ENCODE data around the gene DCLRE1A. TPM values are rescaled to one million over a fixed set of nuclear protein-coding genes. Genes with fewer than 3 reads are reported as not detected.

The DCLRE1A gene
- total and polyA plus RNA-seq, 2 donors (not counting 1 experiment from before 2014, with no cell fraction given), result 1.4 to 2.4 TPM

DNA sequence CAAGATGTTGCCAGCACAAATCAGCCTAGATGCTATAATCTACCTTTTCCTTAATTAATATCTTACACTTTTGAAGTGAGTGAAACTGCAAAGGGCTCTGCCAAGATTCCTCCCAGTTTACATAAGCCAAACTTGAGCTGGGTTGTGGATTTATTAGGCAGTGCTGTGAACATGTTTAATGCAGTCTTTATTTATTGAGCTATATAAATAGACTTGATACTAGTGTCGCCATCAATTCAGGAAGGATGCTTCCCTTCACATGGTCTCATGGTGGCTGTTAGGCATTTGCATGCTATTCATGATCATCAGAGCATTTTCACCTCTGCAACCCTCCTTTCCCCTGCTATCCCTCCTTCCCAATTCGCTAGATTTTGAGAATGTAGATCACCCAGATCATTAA lies 62.2 kb downstream of the DCLRE1A start:
- no peaks in the 10 kb centered on the region for H3K79me2 ChIP-seq (ENCODE audit: control insufficient read depth, insufficient read depth, low read length)
- H3K4me3 ChIP-seq (ENCODE audit: control extremely low read depth in 1 of 5, extremely low read depth in 1 of 5, insufficient read depth in 1 of 5, low read depth in 2 of 5, low read length in 4 of 5), result no peak overlapping the region
- no peak overlapping the region for H3K27ac Mint-ChIP-seq
- H3K9me3 Mint-ChIP-seq (ENCODE audit: insufficient read depth), result no peaks in the 10 kb centered on the region
- TF ChIP-seq EZH2 (IDR thresholded peaks at IDR 0.05; ENCODE audit: borderline replicate concordance, insufficient read depth, low read depth, low read length, poor library complexity, severe bottlenecking), result no peak
- no peak for TF ChIP-seq CTCF (IDR thresholded peaks at IDR 0.05)
- no peak overlapping the region for H3K9ac ChIP-seq (ENCODE audit: low read length)
- no peaks in the 10 kb centered on the region for H4K20me1 ChIP-seq (ENCODE audit: control insufficient read depth, insufficient read depth, low read length, poor library complexity, severe bottlenecking)
- H2AFZ ChIP-seq (ENCODE audit: insufficient read depth, low read depth, low read length, poor library complexity, severe bottlenecking), result no peak overlapping the region
- no peaks in the 10 kb centered on the region for H3K9me3 ChIP-seq (ENCODE audit: control extremely low read depth in 1 of 3, control insufficient read depth in 2 of 3, insufficient read depth in 1 of 3, low read length in 2 of 3)
- H3K4me3 Mint-ChIP-seq, result no peak overlapping the region
- POLR2A ChIA-PET, result no interaction called here
- no peaks in the 10 kb centered on the region for H3K4me1 Mint-ChIP-seq
- no peak for ATAC-seq (ENCODE audit: low read depth)
- no peak overlapping the region for H3K27ac ChIP-seq (ENCODE audit: low read length in 2 of 2)
- H3K4me1 ChIP-seq (ENCODE audit: control insufficient read depth in 2 of 2, insufficient read depth in 2 of 2, low read length in 2 of 2), result no peaks in the 10 kb centered on the region
- intact Hi-C loops (cut with micrococcal nuclease), result loop anchor here (10.0 kb wide), 1 partner anchor 1333 kb away; no protein-coding TSS in a partner anchor
- DNase-seq, result no peak
- H3K27me3 ChIP-seq (replicated peaks in 1 of 4; ENCODE audit: control extremely low read depth in 1 of 4, control insufficient read depth in 3 of 4, insufficient read depth in 4 of 4, low read length in 3 of 4), result peaks cover 0 to 9% (median 1%) of the 10 kb centered on the region in 4 experiments
- CTCF ChIA-PET, result interaction anchor here (1.3 to 1.6 kb wide), 3 partner anchors 8 to 311 kb away, joined by 4 to 5 read pairs (median 4); no protein-coding TSS in a partner anchor
- H3K27me3 Mint-ChIP-seq, result peaks cover 43% of the 10 kb centered on the region
- no peaks in the 10 kb centered on the region for H3K36me3 ChIP-seq (replicated peaks in 1 of 2; ENCODE audit: control extremely low read depth in 1 of 2, control insufficient read depth in 1 of 2, extremely low read depth in 1 of 2, insufficient read depth in 2 of 2, low read length in 1 of 2)
- H3K4me2 ChIP-seq (replicated peaks; ENCODE audit: low read depth, low read length, poor library complexity, severe bottlenecking), result no peak overlapping the region
- no CpG with 5 or more reads among the region's 2 CpGs for WGBS (ENCODE audit: insufficient coverage)

DNA sequence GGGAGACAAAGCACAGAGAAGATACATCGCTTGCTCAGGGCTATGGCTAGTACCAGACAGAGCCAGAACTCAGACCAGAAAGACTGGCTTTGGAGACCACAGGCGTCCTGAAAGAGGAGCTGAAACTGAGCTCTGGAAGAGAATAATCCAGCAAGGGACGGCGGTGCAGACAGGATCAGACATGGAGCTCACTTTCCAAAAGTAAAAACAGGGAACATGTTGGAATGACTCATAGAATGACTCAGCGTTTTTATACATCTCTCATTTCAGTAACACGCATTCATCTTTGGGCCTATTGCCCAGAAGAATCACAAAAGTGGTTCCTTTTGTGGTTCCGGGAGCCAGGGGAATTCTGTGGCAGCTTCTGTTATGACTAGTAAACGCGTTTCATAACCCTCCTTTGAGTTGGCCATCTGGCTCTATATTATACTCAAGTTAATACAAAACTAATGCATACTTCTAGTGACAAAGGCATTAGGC lies 65.2 kb downstream of the DCLRE1A start:
- no peak overlapping the region for H3K27ac ChIP-seq (ENCODE audit: low read length in 2 of 2)
- H3K9ac ChIP-seq (ENCODE audit: low read length), result no peak overlapping the region
- Mint-ChIP-seq H3K4me1 (no peaks in the 10 kb centered on the region), H3K4me3 (no peak overlapping the region), H3K27ac (no peak overlapping the region), H3K9me3 (ENCODE audit: insufficient read depth) (no peaks in the 10 kb centered on the region), H3K27me3 (peaks cover 26% of the 10 kb centered on the region)
- intact Hi-C loops (cut with micrococcal nuclease), result no loop called here
- no peaks in the 10 kb centered on the region for H3K79me2 ChIP-seq (ENCODE audit: control insufficient read depth, insufficient read depth, low read length)
- H2AFZ ChIP-seq (ENCODE audit: insufficient read depth, low read depth, low read length, poor library complexity, severe bottlenecking), result no peak overlapping the region
- H3K27me3 ChIP-seq (replicated peaks in 1 of 4; ENCODE audit: control extremely low read depth in 1 of 4, control insufficient read depth in 3 of 4, insufficient read depth in 4 of 4, low read length in 3 of 4), result peaks cover 0 to 5% (median 1%) of the 10 kb centered on the region in 4 experiments
- ATAC-seq (ENCODE audit: low read depth) (no peak), DNase-seq (no peak)
- H3K9me3 ChIP-seq (ENCODE audit: control extremely low read depth in 1 of 3, control insufficient read depth in 2 of 3, insufficient read depth in 1 of 3, low read length in 2 of 3), result no peaks in the 10 kb centered on the region
- H3K4me1 ChIP-seq (ENCODE audit: control insufficient read depth in 2 of 2, insufficient read depth in 2 of 2, low read length in 2 of 2), result no peaks in the 10 kb centered on the region
- no peak overlapping the region for H3K4me2 ChIP-seq (replicated peaks; ENCODE audit: low read depth, low read length, poor library complexity, severe bottlenecking)
- TF ChIP-seq CTCF (IDR thresholded peaks at IDR 0.05) (no peak), EZH2 (IDR thresholded peaks at IDR 0.05; ENCODE audit: borderline replicate concordance, insufficient read depth, low read depth, low read length, poor library complexity, severe bottlenecking) (no peak)
- ChIA-PET POLR2A (no interaction called here), CTCF (interaction anchor here (3.4 kb wide), 1 partner anchor 10 kb away, joined by 9 read pairs; no protein-coding TSS in a partner anchor)
- H3K36me3 ChIP-seq (replicated peaks in 1 of 2; ENCODE audit: control extremely low read depth in 1 of 2, control insufficient read depth in 1 of 2, extremely low read depth in 1 of 2, insufficient read depth in 2 of 2, low read length in 1 of 2), result no peaks in the 10 kb centered on the region
- H3K4me3 ChIP-seq (ENCODE audit: control extremely low read depth in 1 of 5, extremely low read depth in 1 of 5, insufficient read depth in 1 of 5, low read depth in 2 of 5, low read length in 4 of 5), result no peak overlapping the region
- WGBS (ENCODE audit: insufficient coverage), result 61% methylated on average over 7 of the region's 9 CpGs
- no peaks in the 10 kb centered on the region for H4K20me1 ChIP-seq (ENCODE audit: control insufficient read depth, insufficient read depth, low read length, poor library complexity, severe bottlenecking)

Small RNA genes within 50 kb of the gene (small RNA-seq; reads per million reads assigned to genes)
- gene RF00560 (ENCODE audit: insufficient read length, low read depth, low replicate concordance), result not detected

Other genes with a start within 250 kb of the DCLRE1A start
- not detected in 2 replicates for gene NRAP, start 190.0 kb downstream of the DCLRE1A start, total RNA-seq
- gene NRAP, start 190.0 kb downstream of the DCLRE1A start, polyA plus RNA-seq, result not detected in 2 replicates
- gene CASP7, start 174.2 kb downstream of the DCLRE1A start, total RNA-seq, result 23.9 and 28.7 TPM in 2 replicates
- gene CASP7, start 174.2 kb downstream of the DCLRE1A start, polyA plus RNA-seq, result 5.7 and 11.7 TPM in 2 replicates
- gene PLEKHS1, start 102.4 kb downstream of the DCLRE1A start, total RNA-seq, result not detected in 2 replicates
- 0.06 and 0.09 TPM in 2 replicates for gene PLEKHS1, start 102.4 kb downstream of the DCLRE1A start, polyA plus RNA-seq
- gene NHLRC2, start 579 bp upstream of the DCLRE1A start, total RNA-seq, result 54.1 and 59.8 TPM in 2 replicates
- gene NHLRC2, start 579 bp upstream of the DCLRE1A start, polyA plus RNA-seq, result 5.7 and 5.9 TPM in 2 replicates
- not detected in 2 replicates for gene ADRB1, start 189.8 kb upstream of the DCLRE1A start, total RNA-seq
- gene ADRB1, start 189.8 kb upstream of the DCLRE1A start, polyA plus RNA-seq, result 0.09 and 0.10 TPM in 2 replicates

Data from B cell (primary cell).